Measurements from ENCODE around the gene PIGR. TPM values are rescaled to one million over a fixed set of nuclear protein-coding genes. Genes with fewer than 3 reads are reported as not detected.

Gene PIGR
- total and polyA plus RNA-seq, 9 donors = 0.04 to 5.3 (median 0.73) TPM; not detected in 1

- no peak overlapping the region for H3K4me3 ChIP-seq
- H3K36me3 ChIP-seq = no peaks in the 10 kb centered on the region
- H3K9me3 ChIP-seq = no peaks in the 10 kb centered on the region
- intact Hi-C loops (cut with DNase I) = no loop called here
- H3K27ac ChIP-seq = no peak overlapping the region
- no peaks in the 10 kb centered on the region for H3K27me3 ChIP-seq
- WGBS, 3 donors = 74 to 77% (median 76%) methylated on average over 2 of the region's 2 CpGs
- TF ChIP-seq CTCF (IDR thresholded peaks at IDR 0.05) = no peak
- no peak for TF ChIP-seq POLR2A (IDR thresholded peaks at IDR 0.05)
- no peak for TF ChIP-seq EP300 (IDR thresholded peaks at IDR 0.05)
- DNase-seq = no peak
- H3K4me1 ChIP-seq (ENCODE audit: insufficient read depth) = no peaks in the 10 kb centered on the region
Measured at GRCh38 chr1:206971029-206971655, 24.9 kb upstream of the PIGR start.

GRCh38 chr1:206970446-206970845, 24.2 kb upstream of the PIGR start, which contains the start of gene FCAMR:
Gene FCAMR, minus strand, starts transcription at chr1:206970460. Its CDS starts 335 bp downstream, at chr1:206970125.
- intact Hi-C loops (cut with DNase I) = no loop called here
- H3K36me3 ChIP-seq = no peaks in the 10 kb centered on the region
- 69 to 78% (median 72%) methylated on average over 2 of the region's 2 CpGs for WGBS, 3 donors

GRCh38 chr1:206969090-206969489, 22.8 kb upstream of the PIGR start:
- no peak overlapping the region for H3K4me3 ChIP-seq
- intact Hi-C loops (cut with DNase I) = no loop called here
- H3K9me3 ChIP-seq = no peaks in the 10 kb centered on the region
- no peak for DNase-seq
- H3K27ac ChIP-seq = no peak overlapping the region
- TF ChIP-seq POLR2A (IDR thresholded peaks at IDR 0.05) = no peak
- 23 to 53% (median 36%) methylated on average over 5 of the region's 5 CpGs for WGBS, 3 donors
- H3K36me3 ChIP-seq = no peaks in the 10 kb centered on the region
- no peaks in the 10 kb centered on the region for H3K27me3 ChIP-seq
- H3K4me1 ChIP-seq (ENCODE audit: insufficient read depth) = no peaks in the 10 kb centered on the region

More at GRCh38 chr1:206970446-206970845, 24.2 kb upstream of the PIGR start, which contains the start of gene FCAMR:
- Histone ChIP-seq H3K9me3 (no peaks in the 10 kb centered on the region), H3K4me1 (ENCODE audit: insufficient read depth) (no peaks in the 10 kb centered on the region), H3K27me3 (no peaks in the 10 kb centered on the region), H3K27ac (no peak within 1 kb of the TSS), H3K4me3 (no peak within 1 kb of the TSS)
- no peak for TF ChIP-seq CTCF (IDR thresholded peaks at IDR 0.05)
- TF ChIP-seq EP300 (IDR thresholded peaks at IDR 0.05) = no peak
- TF ChIP-seq POLR2A (IDR thresholded peaks at IDR 0.05) = no peak
- DNase-seq = no peak

GRCh38 chr1:206967096-206967849, 21.0 kb upstream of the PIGR start:
- H3K4me3 ChIP-seq = no peak overlapping the region
- H3K36me3 ChIP-seq = no peaks in the 10 kb centered on the region
- TF ChIP-seq CTCF (IDR thresholded peaks at IDR 0.05) (no peak), EP300 (IDR thresholded peaks at IDR 0.05) (no peak), POLR2A (IDR thresholded peaks at IDR 0.05) (no peak)
- intact Hi-C loops (cut with DNase I) = no loop called here
- H3K4me1 ChIP-seq (ENCODE audit: insufficient read depth) = no peaks in the 10 kb centered on the region
- H3K27me3 ChIP-seq = no peaks in the 10 kb centered on the region
- WGBS, 3 donors = 62 to 79% (median 64%) methylated on average over 8 of the region's 8 CpGs
- no peaks in the 10 kb centered on the region for H3K9me3 ChIP-seq
- H3K27ac ChIP-seq = no peak overlapping the region
- DNase-seq = no peak

GRCh38 chr1:206965781-206966180, 19.5 kb upstream of the PIGR start:
- H3K4me1 ChIP-seq (ENCODE audit: insufficient read depth) = no peaks in the 10 kb centered on the region
- no peaks in the 10 kb centered on the region for H3K27me3 ChIP-seq
- H3K9me3 ChIP-seq = no peaks in the 10 kb centered on the region
- TF ChIP-seq EP300 (IDR thresholded peaks at IDR 0.05) = no peak
- TF ChIP-seq POLR2A (IDR thresholded peaks at IDR 0.05) = no peak
- no peak for TF ChIP-seq CTCF (IDR thresholded peaks at IDR 0.05)
- no peak overlapping the region for H3K4me3 ChIP-seq
- no peak for DNase-seq
- H3K36me3 ChIP-seq = no peaks in the 10 kb centered on the region
- intact Hi-C loops (cut with DNase I) = no loop called here
- WGBS, 3 donors = 89 to 92% (median 89%) methylated on average over 2 of the region's 2 CpGs
- H3K27ac ChIP-seq = no peak overlapping the region

Measured in ovary (tissue), 9 donors.